Right renal cortex interstitium (tissue), 3 donors: ENCODE measurements around the gene MARK1. TPM values are rescaled to one million over a fixed set of nuclear protein-coding genes. Genes with fewer than 3 reads are reported as not detected.

Source experiments
- DNase-seq, 3 donors: peaks; one replicate each; pipeline ENCODE4 v3.0.0-alpha.2; 2013; ENCODE audit warnings: low read depth in 3 of 3, low spot score in 2 of 3
- polyA plus RNA-seq, 3 donors: library from polyadenylated mRNA; unstranded; fragments of 120-200 nt; gene quantifications; one replicate each; pipeline ENCODE4 v1.2.1, GENCODE V29; 2013; ENCODE audit not compliant: insufficient read length in 3 of 3

The MARK1 gene
- polyA plus RNA-seq, result 10 to 100 TPM in 1 of 3 donors, 1 to 10 TPM in 2; 8.3 to 10.9 (median 9.7) TPM

- peak in 1 of 3 donors; percentile 32 for DNase-seq
These were observed at the start of gene MARK1 for GRCh38 chr1:220527908-220528678. MARK1 (plus strand) TSS chr1:220528136; CDS start chr1:220528823, 687 bp downstream.

- no peak for DNase-seq
These were observed 44.2 kb upstream of the MARK1 start for GRCh38 chr1:220483700-220484099.

GRCh38 chr1:220484135-220484534, 43.8 kb upstream of the MARK1 start:
- no peak for DNase-seq

GRCh38 chr1:220485131-220485530, 42.8 kb upstream of the MARK1 start:
- no peak for DNase-seq

- no peak for DNase-seq
These were observed 42.1 kb upstream of the MARK1 start for GRCh38 chr1:220485791-220486190.

- peak; percentile 27 to 60 (median 58) for DNase-seq
These were observed 40.6 kb upstream of the MARK1 start for GRCh38 chr1:220487297-220487820.

- DNase-seq, result no peak
These were observed 36.0 kb upstream of the MARK1 start for GRCh38 chr1:220491891-220492290.

- no peak for DNase-seq
These were observed 30.6 kb upstream of the MARK1 start for GRCh38 chr1:220497220-220497947.

GRCh38 chr1:220498188-220498587, 29.7 kb upstream of the MARK1 start:
- no peak for DNase-seq

GRCh38 chr1:220500372-220500771, 27.6 kb upstream of the MARK1 start:
- no peak for DNase-seq

- DNase-seq, result no peak
These were observed 23.6 kb upstream of the MARK1 start for GRCh38 chr1:220504329-220504728.

GRCh38 chr1:220507085-220507484, 20.9 kb upstream of the MARK1 start:
- no peak for DNase-seq

GRCh38 chr1:220511179-220511578, 16.8 kb upstream of the MARK1 start:
- DNase-seq, result no peak

GRCh38 chr1:220511785-220512184, 16.2 kb upstream of the MARK1 start:
- DNase-seq, result no peak

- no peak for DNase-seq
These were observed 14.1 kb upstream of the MARK1 start for GRCh38 chr1:220513834-220514233.

- DNase-seq, result no peak
These were observed 13.7 kb upstream of the MARK1 start for GRCh38 chr1:220514256-220514655.

GRCh38 chr1:220516014-220516721, 11.8 kb upstream of the MARK1 start:
- DNase-seq, result no peak

GRCh38 chr1:220516722-220517042, 11.3 kb upstream of the MARK1 start:
- no peak for DNase-seq

GRCh38 chr1:220521778-220522177, 6.2 kb upstream of the MARK1 start:
- no peak for DNase-seq

GRCh38 chr1:220526294-220526693, 1.6 kb upstream of the MARK1 start:
- no peak for DNase-seq

GRCh38 chr1:220527279-220527907, 543 bp upstream of the MARK1 start:
- DNase-seq, result no peak
